HCT116 (cell line): Measurements from ENCODE around the gene CDH4.

ENCODE experiments used
- CEBPB ChIP-seq: IDR thresholded peaks from 2 replicates; pipeline ENCODE4 v1.6.1; 2012; ENCODE audit warnings: low read depth
- CTCF ChIP-seq, 3 experiments: fragments of 200-600 bp in 1 of 3; sonication (generic) in 1 of 3; IDR thresholded peaks in 2 of 3; conservative IDR thresholded peaks in 1 of 3; 2 replicates each; pipeline ENCODE4 v1.5.1; 2012 to 2017; ENCODE audit warnings: low read depth in 2 of 3, low read length in 2 of 3, antibody characterized with exemption in 1 of 3, borderline replicate concordance in 1 of 3, control low read depth in 1 of 3, mild to moderate bottlenecking in 1 of 3, mixed read lengths in 1 of 3, mixed run types in 1 of 3, moderate library complexity in 1 of 3; ENCODE audit not compliant: insufficient read depth in 1 of 3
- POLR2AphosphoS5 ChIP-seq: IDR thresholded peaks from 2 replicates; pipeline ENCODE4 v1.6.1; 2011; ENCODE audit warnings: mild to moderate bottlenecking, low read depth, low read length, moderate library complexity
- SP1 ChIP-seq: IDR thresholded peaks from 2 replicates; pipeline ENCODE4 v1.6.1; 2012; ENCODE audit warnings: low read depth

GRCh38 chr20:61240814-61241213, 11.2 kb upstream of the CDH4 start:
- TF ChIP-seq SP1, result no peak
- no peak for TF ChIP-seq CTCF (IDR thresholded peaks at IDR 0.05 in 2 of 3, conservative IDR thresholded peaks at IDR 0.05 in 1 of 3; ENCODE audit: borderline replicate concordance in 1 of 3, insufficient read depth in 1 of 3, low read depth in 2 of 3, low read length in 2 of 3)
- TF ChIP-seq CEBPB, result no peak
- TF ChIP-seq POLR2AphosphoS5, result no peak
